ENCODE measurements around the gene OS9.
A peak's percentile ranks its signal among the peaks of the same experiment; 100 is the strongest.
"Not testable (repeated sequence)": the region's sequence is repeated elsewhere in the genome, so short reads cannot be mapped to it uniquely, and the experiment has no call there.

OS9 gene

GRCh38 chr12:57693659-57694458 lies at the start of gene OS9:
OS9 (plus strand) TSS chr12:57694132; CDS start chr12:57694162, 30 bp downstream.
- DNase-seq = peak; percentile 89

- DNase-seq = not testable (repeated sequence)
These were observed 47.8 kb upstream of the OS9 start for GRCh38 chr12:57645990-57646658.

- DNase-seq = not testable (repeated sequence)
These were observed 47.3 kb upstream of the OS9 start for GRCh38 chr12:57646659-57647049.

GRCh38 chr12:57654042-57654441 lies 39.9 kb upstream of the OS9 start:
- DNase-seq = no peak

- no peak for DNase-seq
These were observed 38.2 kb upstream of the OS9 start for GRCh38 chr12:57655541-57656240.

- not testable (repeated sequence) for DNase-seq
These were observed 37.5 kb upstream of the OS9 start for GRCh38 chr12:57656408-57656807.

- DNase-seq = no peak
These were observed 36.2 kb upstream of the OS9 start for GRCh38 chr12:57657744-57658143.

GRCh38 chr12:57658890-57659289 lies 35.0 kb upstream of the OS9 start:
- no peak for DNase-seq

- no peak for DNase-seq
These were observed 32.6 kb upstream of the OS9 start for GRCh38 chr12:57661376-57661775.

GRCh38 chr12:57665066-57665820 lies 28.7 kb upstream of the OS9 start:
- not testable (repeated sequence) for DNase-seq

- DNase-seq = no peak
These were observed 27.0 kb upstream of the OS9 start for GRCh38 chr12:57666897-57667296.

GRCh38 chr12:57669691-57670090 lies 24.2 kb upstream of the OS9 start:
- not testable (repeated sequence) for DNase-seq

- DNase-seq = not testable (repeated sequence)
These were observed 22.1 kb upstream of the OS9 start for GRCh38 chr12:57671811-57672210.

- no peak for DNase-seq
These were observed 21.1 kb upstream of the OS9 start for GRCh38 chr12:57672801-57673200.

- no peak for DNase-seq
These were observed 19.2 kb upstream of the OS9 start for GRCh38 chr12:57674691-57675090.

GRCh38 chr12:57677947-57678346 lies 16.0 kb upstream of the OS9 start:
- DNase-seq = not testable (repeated sequence)

GRCh38 chr12:57679697-57680096 lies 14.2 kb upstream of the OS9 start:
- no peak for DNase-seq

GRCh38 chr12:57687862-57688261 lies 6.1 kb upstream of the OS9 start:
- DNase-seq = no peak

GRCh38 chr12:57688931-57689330 lies 5.0 kb upstream of the OS9 start:
- DNase-seq = no peak

GRCh38 chr12:57692500-57692899 lies 1.4 kb upstream of the OS9 start:
- DNase-seq = no peak

- no peak for DNase-seq
These were observed 644 bp upstream of the OS9 start for GRCh38 chr12:57693317-57693658.

GRCh38 chr12:57694459-57695019 lies 607 bp downstream of the OS9 start:
- DNase-seq = no peak
